IMR-90 (cell line): ENCODE results near the gene PLXNB3. TPM values are rescaled to one million over a fixed set of nuclear protein-coding genes. Genes with fewer than 3 reads are reported as not detected.
"Not testable (repeated sequence)": the region's sequence is repeated elsewhere in the genome, so short reads cannot be mapped to it uniquely, and the experiment has no call there.

Source experiments
- ATAC-seq: fragments of 200-7000 bp; cut with Tn5 transposase; 2 replicates; pipeline ENCODE4 v1.9.1; 2020; ENCODE audit warnings: low read depth, mild to moderate bottlenecking, moderate library complexity
- BruUV-seq: library from RNA; stranded (reverse); fragments of 400-500 nt; replicated peaks from 2 replicates; lab custom pipeline; 2021; lab: Mats Ljungman, UMichigan
- CTCF ChIA-PET: fragments of 300-600 bp; formaldehyde crosslinking; extraction: SDS; loops from one replicate; lab custom pipeline; 2021; ENCODE audit warnings: antibody characterized with exemption; lab: Yijun Ruan, JAX
- POLR2A ChIA-PET: fragments of 300-600 bp; sonication (Branson Sonifier 250); formaldehyde crosslinking; loops from one replicate; lab custom pipeline; 2022; ENCODE audit warnings: antibody characterized with exemption; ENCODE audit not compliant: unreplicated experiment; lab: Charles Lee
- DNase-seq: peaks from one replicate; pipeline ENCODE4 v3.0.0; 2013
- H2AFZ ChIP-seq: replicated peaks from 2 replicates; pipeline ENCODE3; 2013; ENCODE audit warnings: low read length, mild to moderate bottlenecking; ENCODE audit not compliant: poor library complexity
- H2AK5ac ChIP-seq: 2 replicates; pipeline ENCODE4 v1.6.1; 2013; ENCODE audit warnings: low read depth, low read length, inconsistent platforms
- H2AK9ac ChIP-seq: replicated peaks from 2 replicates; pipeline ENCODE3; 2013; ENCODE audit warnings: mild to moderate bottlenecking, low read depth, low read length, moderate library complexity; ENCODE audit not compliant: poor library complexity
- H2BK120ac ChIP-seq: 2 replicates; pipeline ENCODE4 v1.6.1; 2013; ENCODE audit warnings: low read depth, low read length, inconsistent platforms
- H2BK15ac ChIP-seq: 3 replicates; pipeline ENCODE4 v1.6.1; 2013; ENCODE audit warnings: low read depth, low read length, inconsistent platforms
- H2BK20ac ChIP-seq: 2 replicates; pipeline ENCODE4 v1.6.1; 2013; ENCODE audit warnings: low read depth, mild to moderate bottlenecking, inconsistent platforms, low read length, moderate library complexity
- H2BK5ac ChIP-seq: 2 replicates; pipeline ENCODE4 v1.6.1; 2013; ENCODE audit warnings: mild to moderate bottlenecking, low read depth, low read length, inconsistent platforms; ENCODE audit not compliant: poor library complexity, severe bottlenecking
- H3K14ac ChIP-seq: replicated peaks from 2 replicates; pipeline ENCODE4 v1.6.1; 2013; ENCODE audit warnings: low read depth, low read length, inconsistent platforms
- H3K18ac ChIP-seq: 2 replicates; pipeline ENCODE4 v1.6.1; 2013; ENCODE audit warnings: low read depth, low read length, control low read depth
- H3K23ac ChIP-seq: 2 replicates; pipeline ENCODE4 v1.6.1; 2013; ENCODE audit warnings: low read depth, low read length, inconsistent platforms
- H3K27ac ChIP-seq: 2 replicates; pipeline ENCODE4 v1.5.1; 2013; ENCODE audit warnings: mild to moderate bottlenecking, control low read depth, low read length; ENCODE audit not compliant: insufficient read depth
- H3K27me3 ChIP-seq: 2 replicates; pipeline ENCODE4 v1.6.1; 2013; ENCODE audit warnings: low read length; ENCODE audit not compliant: control insufficient read depth, insufficient read depth
- H3K36me3 ChIP-seq: 2 replicates; pipeline ENCODE4 v1.6.1; 2013; ENCODE audit warnings: low read length, mixed read lengths; ENCODE audit not compliant: control insufficient read depth, insufficient read depth
- H3K4ac ChIP-seq: 2 replicates; pipeline ENCODE4 v1.6.1; 2013; ENCODE audit warnings: low read depth, low read length, inconsistent platforms
- H3K4me1 ChIP-seq: 2 replicates; pipeline ENCODE4 v1.6.1; 2013; ENCODE audit warnings: low read length, mixed read lengths; ENCODE audit not compliant: control insufficient read depth, insufficient read depth
- H3K4me2 ChIP-seq: 2 replicates; pipeline ENCODE4 v1.6.1; 2013; ENCODE audit warnings: low read depth, mild to moderate bottlenecking, control low read depth, low read length, moderate library complexity
- H3K4me3 ChIP-seq: 2 replicates; pipeline ENCODE4 v1.5.1; 2013; ENCODE audit warnings: low read depth, mild to moderate bottlenecking, control low read depth, low read length, moderate library complexity; ENCODE audit not compliant: insufficient read depth
- H3K56ac ChIP-seq: 2 replicates; pipeline ENCODE4 v1.6.1; 2013; ENCODE audit warnings: low read length, inconsistent platforms; ENCODE audit not compliant: insufficient read depth; ENCODE audit errors: extremely low read depth
- H3K79me1 ChIP-seq, 2 experiments: 2 replicates each; pipeline ENCODE4 v1.6.1; 2013; ENCODE audit warnings: low read length in 2 of 2, inconsistent platforms in 1 of 2, low read depth in 1 of 2
- H3K9ac ChIP-seq: 2 replicates; pipeline ENCODE4 v1.6.1; 2013; ENCODE audit warnings: low read depth, low read length, control low read depth
- H3K9me1 ChIP-seq: 2 replicates; pipeline ENCODE4 v1.6.1; 2013; ENCODE audit warnings: low read length, inconsistent platforms; ENCODE audit not compliant: insufficient read depth
- H3K9me3 ChIP-seq: 2 replicates; pipeline ENCODE4 v1.6.1; 2013; ENCODE audit warnings: low read length; ENCODE audit not compliant: control insufficient read depth, insufficient read depth
- H4K20me1 ChIP-seq: 2 replicates; pipeline ENCODE4 v1.6.1; 2013; ENCODE audit warnings: low read length, inconsistent platforms; ENCODE audit not compliant: insufficient read depth
- H4K5ac ChIP-seq: 2 replicates; pipeline ENCODE4 v1.6.1; 2013; ENCODE audit warnings: mild to moderate bottlenecking, low read depth, low read length, control low read depth
- H4K8ac ChIP-seq, 2 experiments: 2 replicates each; pipeline ENCODE4 v1.6.1; 2013; ENCODE audit warnings: low read depth in 2 of 2, low read length in 2 of 2, control low read depth in 1 of 2, inconsistent platforms in 1 of 2
- H4K91ac ChIP-seq: 2 replicates; pipeline ENCODE4 v1.6.1; 2013; ENCODE audit warnings: low read depth, low read length, inconsistent platforms; ENCODE audit not compliant: insufficient read depth
- WGBS, 2 experiments: methylation state at CpG; one replicate each; pipeline versions ENCODE4 v1.1.5 to v1.1.7; 2013; ENCODE audit warnings: missing lambda C conversion rate in 2 of 2; ENCODE audit not compliant: insufficient read length in 1 of 2; ENCODE audit errors: extremely low coverage in 2 of 2; 5-methylcytosine and 5-hydroxymethylcytosine counted together
- dilution Hi-C: fragments of 300-500 bp; cut with HindIII; formaldehyde crosslinking; loops from one replicate; pipeline ENCODE4 v1.14.3; 2018; ENCODE audit warnings: low sequenced_read_pairs; ENCODE audit not compliant: unreplicated experiment
- in situ Hi-C: fragments of 300-500 bp; cut with MboI; formaldehyde crosslinking; loops from 3 replicates; pipeline ENCODE4 v1.14.3; 2019; ENCODE audit warnings: low sequenced_read_pairs, inconsistent platforms, mixed read lengths
- intact Hi-C: fragments of 100-400 bp; cut with micrococcal nuclease; formaldehyde crosslinking; loops from 2 replicates; pipeline ENCODE4 v1.10.0; 2022
- polyA plus RNA-seq, 3 experiments: library from polyadenylated mRNA; depleted of rRNA; stranded (reverse); fragments of >200 nt; gene quantifications; 2 replicates each; pipeline ENCODE4 v1.2.3, GENCODE V29; 2012; ENCODE audit warnings: low replicate concordance in 1 of 3
- total RNA-seq: library from RNA; depleted of rRNA; stranded (reverse); fragments of >200 nt; gene quantifications from 2 replicates; pipeline ENCODE4 v1.2.3, GENCODE V29; 2012

PLXNB3 gene
- total and polyA plus RNA-seq, 2 of the 4 experiments (the other 2 are of a cell fraction), result 0.36 to 22.3 TPM

DNA sequence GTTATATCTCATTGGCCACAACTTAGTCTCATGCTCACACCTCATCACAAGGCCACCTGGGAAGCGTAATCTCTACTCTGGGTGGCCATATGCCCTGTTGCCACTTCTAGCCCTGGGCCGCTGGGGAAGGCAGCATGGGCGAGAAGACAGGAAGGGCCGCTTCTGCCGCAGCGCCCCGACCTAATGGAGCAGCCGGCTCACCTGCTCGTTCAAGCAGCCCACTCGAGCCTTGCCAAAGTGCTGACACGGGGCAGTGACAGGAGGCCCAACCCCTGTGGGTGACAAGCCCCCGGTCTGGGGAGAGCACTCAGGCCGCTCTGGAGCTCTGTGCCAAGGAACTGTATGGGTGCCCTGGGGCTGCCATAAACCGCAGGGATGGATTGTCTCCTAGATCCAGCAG is 21.9 kb upstream of the PLXNB3 start:
- H3K4me1 ChIP-seq, H4K5ac ChIP-seq, H3K14ac ChIP-seq, H3K4ac ChIP-seq, H3K27ac ChIP-seq, CTCF ChIA-PET, H2AK9ac ChIP-seq, dilution Hi-C loops, H3K4me3 ChIP-seq, H3K9ac ChIP-seq, H3K4me2 ChIP-seq, H3K79me1 ChIP-seq, H2BK20ac ChIP-seq, H3K36me3 ChIP-seq, H2BK120ac ChIP-seq, H4K20me1 ChIP-seq, BruUV-seq, H2BK5ac ChIP-seq, H2AFZ ChIP-seq, H3K23ac ChIP-seq, H2AK5ac ChIP-seq, POLR2A ChIA-PET, H3K27me3 ChIP-seq, H3K9me1 ChIP-seq, H3K18ac ChIP-seq, H3K56ac ChIP-seq, in situ Hi-C loops, H2BK15ac ChIP-seq, H3K9me3 ChIP-seq, DNase-seq, intact Hi-C loops, H4K8ac ChIP-seq, H4K91ac ChIP-seq, ATAC-seq: not testable (repeated sequence)
- WGBS, 2 experiments, result 89% methylated on average over 7 of the region's 14 CpGs; no CpG with 5 or more reads in 1 of the 2 experiments

DNA sequence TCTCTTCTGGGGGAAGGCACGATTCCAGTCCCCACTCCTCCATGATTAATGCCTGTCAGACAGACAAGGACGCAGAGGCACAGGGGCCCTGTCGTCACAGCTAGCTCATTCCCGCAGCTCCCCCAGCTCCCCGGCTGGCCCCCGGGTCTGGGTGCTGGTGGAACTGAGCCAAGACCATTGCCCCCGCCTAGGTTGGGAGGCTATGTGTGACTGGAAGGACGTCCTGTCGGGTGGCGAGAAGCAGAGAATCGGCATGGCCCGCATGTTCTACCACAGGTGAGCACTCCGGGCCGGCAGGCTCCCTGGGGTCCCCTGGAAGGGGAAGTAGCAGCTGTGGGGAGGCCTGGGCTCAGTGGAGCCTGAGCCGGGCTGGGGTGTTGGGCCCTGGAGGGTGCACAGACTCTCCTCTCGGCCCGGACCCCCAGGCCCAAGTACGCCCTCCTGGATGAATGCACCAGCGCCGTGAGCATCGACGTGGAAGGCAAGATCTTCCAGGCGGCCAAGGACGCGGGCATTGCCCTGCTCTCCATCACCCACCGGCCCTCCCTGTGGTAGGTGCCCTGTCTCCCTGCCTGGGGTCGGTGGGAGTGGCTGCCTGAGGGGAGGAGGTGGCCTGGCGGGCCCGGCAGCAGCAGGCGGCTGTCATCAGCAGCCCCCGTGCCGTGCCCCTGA is 21.1 kb upstream of the PLXNB3 start:
- H4K91ac ChIP-seq, BruUV-seq, H3K23ac ChIP-seq, H3K27me3 ChIP-seq, H2BK5ac ChIP-seq, H2BK120ac ChIP-seq, dilution Hi-C loops, H2BK15ac ChIP-seq, H3K18ac ChIP-seq, H4K20me1 ChIP-seq, H2BK20ac ChIP-seq, H3K79me1 ChIP-seq, H2AFZ ChIP-seq, H3K14ac ChIP-seq, H3K4me1 ChIP-seq, H2AK9ac ChIP-seq, CTCF ChIA-PET, H3K4me2 ChIP-seq, H3K56ac ChIP-seq, ATAC-seq, H3K27ac ChIP-seq, in situ Hi-C loops, H3K4ac ChIP-seq, intact Hi-C loops, H3K9me1 ChIP-seq, H4K8ac ChIP-seq, H2AK5ac ChIP-seq, H3K9ac ChIP-seq, H3K9me3 ChIP-seq, H4K5ac ChIP-seq, H3K36me3 ChIP-seq, H3K4me3 ChIP-seq, POLR2A ChIA-PET, DNase-seq: not testable (repeated sequence)
- no CpG with 5 or more reads among the region's 32 CpGs for WGBS, 2 experiments
